Neural progenitor cell (in vitro differentiated cells): ENCODE results near the gene NR4A3. TPM values are rescaled to one million over a fixed set of nuclear protein-coding genes. Genes with fewer than 3 reads are reported as not detected.
"Not testable (repeated sequence)": the region's sequence is repeated elsewhere in the genome, so short reads cannot be mapped to it uniquely, and the experiment has no call there.

Experiments used
- DNase-seq: peaks from one replicate; pipeline ENCODE4 v3.0.0-alpha.2; 2016; ENCODE audit warnings: low spot score
- H2AFZ ChIP-seq: fragments of 200-600 bp; sonication (generic); replicated peaks from 2 replicates; pipeline ENCODE4 v1.6.1; 2016; ENCODE audit warnings: antibody characterized with exemption
- H3F3A ChIP-seq: fragments of 200-600 bp; sonication (generic); 2 replicates; pipeline ENCODE4 v1.6.1; 2016; ENCODE audit warnings: antibody characterized with exemption, low read depth
- H3K27ac ChIP-seq: fragments of 200-600 bp; sonication (generic); 2 replicates; pipeline ENCODE4 v1.5.1; 2016; ENCODE audit warnings: mild to moderate bottlenecking
- H3K27me3 ChIP-seq: fragments of 200-600 bp; sonication (generic); 2 replicates; pipeline ENCODE4 v1.6.1; 2016; ENCODE audit warnings: mild to moderate bottlenecking, moderate library complexity
- H3K36me3 ChIP-seq: fragments of 200-600 bp; sonication (generic); 2 replicates; pipeline ENCODE4 v1.5.1; 2016
- H3K4me1 ChIP-seq: fragments of 200-600 bp; sonication (generic); 2 replicates; pipeline ENCODE4 v1.6.1; 2016; ENCODE audit warnings: mixed run types
- H3K4me2 ChIP-seq: fragments of 200-600 bp; sonication (generic); 2 replicates; pipeline ENCODE4 v1.6.1; 2016
- H3K4me3 ChIP-seq: fragments of 200-600 bp; sonication (generic); 2 replicates; pipeline ENCODE4 v1.5.1; 2016
- H3K79me2 ChIP-seq: fragments of 200-600 bp; sonication (generic); 2 replicates; pipeline ENCODE4 v1.6.1; 2016; ENCODE audit warnings: low read depth
- H3K9ac ChIP-seq: fragments of 200-600 bp; sonication (generic); 2 replicates; pipeline ENCODE4 v1.6.1; 2016
- H3K9me3 ChIP-seq: fragments of 200-600 bp; sonication (generic); 2 replicates; pipeline ENCODE4 v1.5.1; 2016; ENCODE audit warnings: low read depth
- H4K20me1 ChIP-seq: fragments of 200-600 bp; sonication (generic); 2 replicates; pipeline ENCODE4 v1.6.1; 2016; ENCODE audit warnings: low read depth
- H3K27ac Mint-ChIP-seq: 3 replicates; pipeline ENCODE4 v1.8.0; 2021; ENCODE audit warnings: mixed read lengths
- H3K27me3 Mint-ChIP-seq: 2 replicates; pipeline ENCODE4 v1.8.0; 2022; ENCODE audit warnings: low read depth, mild to moderate bottlenecking, inconsistent platforms, moderate library complexity, mixed read lengths; ENCODE audit not compliant: insufficient read depth
- H3K36me3 Mint-ChIP-seq: 3 replicates; pipeline ENCODE4 v1.8.0; 2021; ENCODE audit warnings: mixed read lengths
- H3K4me1 Mint-ChIP-seq: 3 replicates; pipeline ENCODE4 v1.8.0; 2021; ENCODE audit warnings: mixed read lengths
- H3K4me3 Mint-ChIP-seq: 3 replicates; pipeline ENCODE4 v1.8.0; 2021; ENCODE audit warnings: mild to moderate bottlenecking, moderate library complexity, mixed read lengths
- H3K9me3 Mint-ChIP-seq: 3 replicates; pipeline ENCODE4 v1.8.0; 2020; ENCODE audit warnings: mixed read lengths
- EZH2 ChIP-seq: fragments of 200-600 bp; sonication (generic); IDR thresholded peaks from 2 replicates; pipeline ENCODE4 v1.6.1; 2017; ENCODE audit warnings: antibody characterized with exemption, mild to moderate bottlenecking, moderate library complexity
- EZH2phosphoT487 ChIP-seq: fragments of 200-600 bp; sonication (generic); IDR thresholded peaks from 2 replicates; pipeline ENCODE4 v1.6.1; 2017; ENCODE audit warnings: antibody characterized with exemption
- total RNA-seq: library from RNA; depleted of rRNA; stranded (reverse); fragments of >200 nt; gene quantifications from 2 replicates; pipeline ENCODE4 v1.2.3, GENCODE V29; 2015; ENCODE audit warnings: low replicate concordance
- TF ChIP-seq, protein P1 (sequence below): fragments of 200-600 bp; sonication (generic); IDR thresholded peaks from 2 replicates; pipeline ENCODE4 v1.5.1; 2017; ENCODE audit warnings: antibody characterized with exemption, mild to moderate bottlenecking

NR4A3 gene
- total RNA-seq, 1 donor from 2014 or later: 0.26 TPM

DNA sequence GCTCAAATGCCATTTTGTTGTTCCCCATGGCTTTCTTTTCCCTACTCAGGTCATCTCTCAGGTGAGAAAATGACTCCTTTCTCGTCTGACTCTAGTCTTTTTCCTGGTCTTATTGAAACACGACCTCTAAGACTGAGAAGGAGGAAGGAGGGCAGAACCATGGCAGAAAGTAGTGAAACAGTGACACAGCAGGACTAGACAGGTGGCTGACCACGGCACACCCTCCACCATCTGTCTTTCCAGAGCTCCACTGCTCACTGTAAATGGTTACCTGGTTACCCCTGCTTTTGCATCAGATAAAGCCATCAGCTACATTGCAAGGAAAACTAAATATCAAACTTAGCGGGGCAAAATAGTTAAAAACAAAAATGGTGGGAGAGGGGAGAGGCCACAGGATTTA is 30.9 kb downstream of the NR4A3 start:
- Histone ChIP-seq H3K79me2 (no peaks in the 10 kb centered on the region), H3K4me1 (no peaks in the 10 kb centered on the region)
- no peak for DNase-seq

DNA sequence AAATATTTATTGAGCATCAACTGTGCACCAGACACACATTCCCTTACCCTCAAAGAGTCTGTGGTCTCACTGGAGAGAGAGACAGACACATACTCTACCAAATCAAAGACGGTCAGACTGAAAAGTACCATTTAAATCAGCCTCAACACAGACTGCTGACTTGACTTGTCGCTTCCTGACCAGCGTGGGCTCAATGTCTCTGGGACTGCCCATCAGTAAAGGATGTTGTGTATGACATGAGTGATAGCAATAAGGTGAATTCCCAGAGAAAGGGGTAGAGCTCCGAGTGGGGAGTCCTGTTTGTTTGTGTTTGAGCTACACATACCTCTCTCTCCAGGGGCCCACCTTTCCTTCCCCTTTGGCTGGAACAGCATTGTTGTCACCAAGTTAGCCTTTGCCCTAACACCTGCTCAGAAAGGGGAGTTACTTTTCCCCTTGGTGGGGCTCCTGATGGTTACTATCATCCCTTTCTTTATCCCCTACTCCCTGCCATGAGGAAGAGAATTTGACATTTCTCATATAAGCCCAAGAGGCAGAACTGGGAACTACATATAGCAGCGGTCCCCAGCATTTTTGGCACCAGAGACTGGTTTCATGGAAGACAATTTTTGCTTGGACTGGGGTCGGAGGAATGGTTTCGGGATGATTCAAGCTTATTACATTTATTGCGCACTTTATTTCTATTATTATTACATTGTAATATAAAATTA is 33.9 kb downstream of the NR4A3 start:
- Histone ChIP-seq H2AFZ (no peak overlapping the region), H3K4me3 (no peak overlapping the region), H3K36me3 (no peaks in the 10 kb centered on the region), H3K4me2 (no peak overlapping the region), H3F3A (no peaks in the 10 kb centered on the region), H3K4me1 (peaks cover 14% of the 10 kb centered on the region), H3K27me3 (no peaks in the 10 kb centered on the region), H3K9me3 (no peaks in the 10 kb centered on the region), H3K27ac (no peak overlapping the region), H4K20me1 (no peaks in the 10 kb centered on the region), H3K79me2 (no peaks in the 10 kb centered on the region), H3K9ac (no peak overlapping the region)
- Mint-ChIP-seq H3K4me1 (peaks cover 23% of the 10 kb centered on the region), H3K27ac (no peak overlapping the region), H3K9me3 (peaks cover 2% of the 10 kb centered on the region), H3K4me3 (no peak overlapping the region), H3K27me3 (no peaks in the 10 kb centered on the region), H3K36me3 (peaks cover 1% of the 10 kb centered on the region)
- no peak for DNase-seq
- TF ChIP-seq, protein P1, sequence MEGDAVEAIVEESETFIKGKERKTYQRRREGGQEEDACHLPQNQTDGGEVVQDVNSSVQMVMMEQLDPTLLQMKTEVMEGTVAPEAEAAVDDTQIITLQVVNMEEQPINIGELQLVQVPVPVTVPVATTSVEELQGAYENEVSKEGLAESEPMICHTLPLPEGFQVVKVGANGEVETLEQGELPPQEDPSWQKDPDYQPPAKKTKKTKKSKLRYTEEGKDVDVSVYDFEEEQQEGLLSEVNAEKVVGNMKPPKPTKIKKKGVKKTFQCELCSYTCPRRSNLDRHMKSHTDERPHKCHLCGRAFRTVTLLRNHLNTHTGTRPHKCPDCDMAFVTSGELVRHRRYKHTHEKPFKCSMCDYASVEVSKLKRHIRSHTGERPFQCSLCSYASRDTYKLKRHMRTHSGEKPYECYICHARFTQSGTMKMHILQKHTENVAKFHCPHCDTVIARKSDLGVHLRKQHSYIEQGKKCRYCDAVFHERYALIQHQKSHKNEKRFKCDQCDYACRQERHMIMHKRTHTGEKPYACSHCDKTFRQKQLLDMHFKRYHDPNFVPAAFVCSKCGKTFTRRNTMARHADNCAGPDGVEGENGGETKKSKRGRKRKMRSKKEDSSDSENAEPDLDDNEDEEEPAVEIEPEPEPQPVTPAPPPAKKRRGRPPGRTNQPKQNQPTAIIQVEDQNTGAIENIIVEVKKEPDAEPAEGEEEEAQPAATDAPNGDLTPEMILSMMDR: peak; percentile 22
- TF ChIP-seq EZH2phosphoT487: no peak

More for the DNA sequence above, 30.9 kb downstream of the NR4A3 start:
- Mint-ChIP-seq H3K4me3 (no peak overlapping the region), H3K27me3 (no peaks in the 10 kb centered on the region), H3K36me3 (peaks cover 7% of the 10 kb centered on the region), H3K27ac (no peak overlapping the region), H3K4me1 (peaks cover 10% of the 10 kb centered on the region), H3K9me3 (peaks cover 2% of the 10 kb centered on the region)
- Histone ChIP-seq H4K20me1 (no peaks in the 10 kb centered on the region), H3K36me3 (no peaks in the 10 kb centered on the region), H3K9ac (no peak overlapping the region), H3F3A (no peaks in the 10 kb centered on the region), H3K27ac (no peak overlapping the region), H3K4me2 (no peak overlapping the region), H3K9me3 (no peaks in the 10 kb centered on the region), H3K4me3 (no peak overlapping the region), H3K27me3 (no peaks in the 10 kb centered on the region), H2AFZ (no peak overlapping the region)
- TF ChIP-seq EZH2phosphoT487 (no peak), EZH2 (no peak)
- TF ChIP-seq, protein P1: no peak

DNA sequence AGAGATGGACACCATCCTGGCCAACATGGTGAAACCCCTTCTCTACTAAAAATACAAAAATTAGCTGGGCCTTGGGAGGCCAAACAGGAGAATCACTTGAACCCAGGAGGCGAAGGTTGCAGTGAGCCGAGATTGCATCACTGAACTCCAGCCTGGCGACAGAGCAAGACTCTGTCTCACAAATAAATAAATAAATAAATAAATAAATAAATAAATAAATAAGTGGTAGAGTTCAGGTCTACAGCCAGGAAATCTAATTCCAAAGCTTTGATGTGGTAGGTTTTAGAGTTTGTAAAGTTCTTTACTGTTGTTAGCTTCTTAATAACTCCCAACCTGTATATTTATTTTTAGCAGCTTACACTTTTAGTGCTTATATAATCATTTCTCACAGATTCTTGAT is 35.9 kb downstream of the NR4A3 start:
- H3K27me3 ChIP-seq, H3K36me3 Mint-ChIP-seq, H3K9ac ChIP-seq, DNase-seq, H3K36me3 ChIP-seq, H3K9me3 ChIP-seq, H3K27ac Mint-ChIP-seq, H3K79me2 ChIP-seq, H3K9me3 Mint-ChIP-seq, H3K27me3 Mint-ChIP-seq, H2AFZ ChIP-seq, H3K4me3 Mint-ChIP-seq, H3K4me2 ChIP-seq, H3K27ac ChIP-seq, H3F3A ChIP-seq, H4K20me1 ChIP-seq, H3K4me3 ChIP-seq: not testable (repeated sequence)
- peaks cover 14% of the 10 kb centered on the region for H3K4me1 ChIP-seq
- H3K4me1 Mint-ChIP-seq: peaks cover 28% of the 10 kb centered on the region

DNA sequence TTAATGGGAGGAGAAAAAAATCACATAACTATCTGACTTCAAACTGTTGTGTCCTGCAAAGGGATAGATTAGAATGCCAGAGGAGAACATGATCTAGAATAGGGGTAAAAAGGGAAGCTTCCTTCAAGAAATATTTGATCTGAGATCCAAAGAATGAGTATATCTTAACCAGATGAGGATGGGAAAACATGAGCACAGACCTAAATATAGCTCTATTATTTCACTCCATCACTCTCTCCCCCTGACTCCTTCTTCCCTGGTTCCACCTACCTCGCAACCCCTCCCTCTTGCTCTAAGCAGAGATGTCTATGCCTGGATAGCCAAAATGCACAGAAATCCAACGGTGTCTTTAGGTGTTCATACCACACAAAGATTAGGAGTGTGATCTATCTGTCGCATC is 36.4 kb downstream of the NR4A3 start:
- Histone ChIP-seq H3K36me3 (no peaks in the 10 kb centered on the region), H3K79me2 (no peaks in the 10 kb centered on the region), H4K20me1 (no peaks in the 10 kb centered on the region), H3K27me3 (no peaks in the 10 kb centered on the region), H3K4me1 (peaks cover 18% of the 10 kb centered on the region), H3K9ac (no peak overlapping the region), H2AFZ (no peak overlapping the region), H3K27ac (no peak overlapping the region), H3F3A (no peaks in the 10 kb centered on the region), H3K4me2 (no peak overlapping the region), H3K4me3 (no peak overlapping the region), H3K9me3 (no peaks in the 10 kb centered on the region)
- no peak for DNase-seq
- Mint-ChIP-seq H3K4me1 (peaks cover 33% of the 10 kb centered on the region), H3K36me3 (peaks cover 1% of the 10 kb centered on the region), H3K27me3 (no peaks in the 10 kb centered on the region), H3K9me3 (peaks cover 2% of the 10 kb centered on the region), H3K27ac (no peak overlapping the region), H3K4me3 (no peak overlapping the region)
- TF ChIP-seq EZH2phosphoT487: no peak
- no peak for TF ChIP-seq EZH2
